Superior temporal gyrus (tissue), 1 donor: ENCODE results near the gene DEPP1.

Experiments
- DNase-seq: peaks from one replicate; pipeline ENCODE4 v3.0.0-alpha.2; 2016; ENCODE audit errors: extremely low spot score

Gene DEPP1

DNA sequence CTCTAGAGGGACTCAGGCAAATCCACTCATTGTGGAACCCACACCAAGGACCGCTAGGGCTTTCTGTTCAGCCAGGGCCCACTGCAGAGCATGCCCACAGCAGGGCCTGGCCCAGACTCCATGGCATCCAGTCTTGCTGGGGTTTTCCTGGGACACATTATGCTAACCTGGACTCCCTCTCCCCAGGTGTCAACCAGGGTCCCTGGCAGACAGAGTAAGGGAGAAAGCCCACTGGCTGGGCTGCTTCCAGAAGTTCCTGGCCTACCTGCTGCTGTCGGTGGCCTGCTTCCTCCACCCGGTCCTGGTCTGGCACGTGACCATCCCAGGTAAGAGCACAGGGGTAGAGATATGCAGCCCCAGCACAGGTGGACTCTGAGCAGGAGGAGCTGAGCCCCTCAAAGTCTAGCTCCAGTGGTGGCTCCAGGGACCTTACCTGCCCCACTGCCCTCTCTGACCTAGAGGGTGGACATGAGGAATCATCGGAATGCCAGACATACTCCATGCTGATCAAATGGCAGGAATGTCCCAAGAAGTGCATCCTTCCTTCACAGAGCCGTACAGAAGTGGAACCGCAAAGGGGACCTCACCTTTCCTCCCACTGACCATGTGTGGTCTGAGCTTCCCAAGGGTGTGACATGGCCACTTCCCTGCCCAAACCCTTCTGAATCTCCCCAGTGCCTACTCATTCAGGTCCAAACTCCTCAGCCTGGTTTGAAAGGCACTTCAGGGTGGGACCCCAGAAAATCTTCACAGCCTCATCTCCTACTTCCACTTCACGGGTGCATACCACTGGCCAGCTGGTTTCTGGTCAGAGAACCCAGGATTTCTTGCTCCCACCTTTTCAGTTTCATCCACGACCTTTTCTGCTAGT lies 44.9 kb downstream of the DEPP1 start:
- DNase-seq: no peak

DNA sequence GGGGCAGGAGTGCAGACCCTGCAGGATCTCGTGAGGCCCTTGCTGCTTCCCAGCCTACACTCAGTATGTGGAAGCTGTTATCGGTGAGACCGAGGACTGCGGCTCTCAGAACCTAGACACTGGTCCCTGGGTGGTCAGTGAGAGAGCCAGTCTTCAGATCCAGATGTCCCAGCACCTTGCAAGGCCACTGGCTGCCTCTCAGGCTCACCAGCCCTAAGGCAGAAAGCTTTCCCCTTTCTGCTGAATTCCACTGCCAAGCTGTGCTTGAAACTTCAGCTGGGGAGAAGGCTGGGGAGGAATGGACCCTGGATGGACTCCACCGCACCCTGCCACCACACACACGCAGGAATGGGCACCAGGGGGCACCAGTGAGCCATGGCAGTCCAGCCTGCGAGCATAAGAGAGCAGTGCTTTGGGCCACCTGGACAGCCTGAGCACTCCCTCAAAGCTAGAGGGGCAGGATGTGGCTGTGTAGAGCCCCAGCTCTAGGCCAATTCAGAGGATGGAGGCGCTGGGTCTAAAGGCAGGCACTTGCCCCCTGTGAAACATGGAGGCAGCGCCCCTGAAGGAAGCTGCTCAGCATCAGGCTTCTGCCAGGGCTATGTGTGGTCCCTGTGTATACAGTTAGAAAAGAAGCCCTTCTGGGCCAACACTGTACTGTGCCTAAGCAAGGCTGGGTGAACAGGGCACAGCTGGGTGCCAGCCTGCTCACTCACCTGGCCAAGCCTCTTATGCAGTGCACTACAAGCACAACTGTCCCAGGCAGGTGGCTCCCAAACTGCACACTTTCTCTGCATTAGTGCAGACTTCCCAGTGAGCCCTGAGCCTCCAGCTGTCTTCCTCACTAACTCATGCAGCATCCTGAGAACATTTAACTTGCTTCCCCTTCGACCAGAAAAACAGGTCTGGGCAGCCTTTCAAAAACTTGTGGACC lies 45.8 kb downstream of the DEPP1 start:
- peak; percentile 93 for DNase-seq

DNA sequence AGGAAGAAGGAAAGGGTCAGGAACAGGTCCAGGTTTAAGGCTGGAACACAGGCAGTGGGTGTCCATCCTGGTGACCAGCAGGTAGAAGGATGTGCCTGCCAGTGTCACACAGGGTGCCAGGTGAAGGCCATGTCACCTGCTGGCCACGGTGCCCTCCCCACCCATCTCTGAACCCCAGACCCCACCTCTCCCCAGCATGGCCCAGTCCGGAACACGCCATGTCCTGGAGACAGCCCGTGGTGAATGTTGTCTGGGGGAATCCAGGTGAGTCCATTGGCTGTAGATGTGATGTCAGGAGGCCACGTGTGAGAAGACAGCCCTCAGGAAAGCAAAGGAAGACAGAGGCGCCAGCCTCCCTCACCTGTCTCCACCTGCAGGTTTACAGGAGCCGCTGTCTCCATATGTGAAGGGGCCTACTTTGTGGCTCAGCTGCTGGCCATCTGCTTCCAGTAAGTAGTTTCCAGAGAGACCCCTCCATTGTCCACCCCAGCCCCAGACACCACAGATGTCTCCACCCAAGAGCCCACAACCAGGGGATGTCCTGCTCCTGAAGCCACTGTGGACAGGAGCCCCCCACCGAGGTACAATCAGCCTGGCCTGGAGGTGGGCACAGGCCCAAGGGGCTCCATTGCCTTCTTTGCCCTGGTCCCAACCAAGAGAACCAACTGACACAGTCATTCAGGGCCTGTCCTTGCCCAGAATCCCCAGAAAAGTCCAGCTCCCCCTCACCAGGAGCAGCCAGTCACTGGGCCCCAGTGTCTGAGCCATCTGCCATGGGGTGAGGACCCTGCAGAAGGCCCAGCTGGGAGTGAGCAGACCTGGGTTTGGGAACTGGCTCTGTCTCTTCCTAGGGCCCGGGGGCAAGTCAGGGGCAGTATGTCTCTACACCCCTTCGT lies 46.7 kb downstream of the DEPP1 start:
- no peak for DNase-seq

DNA sequence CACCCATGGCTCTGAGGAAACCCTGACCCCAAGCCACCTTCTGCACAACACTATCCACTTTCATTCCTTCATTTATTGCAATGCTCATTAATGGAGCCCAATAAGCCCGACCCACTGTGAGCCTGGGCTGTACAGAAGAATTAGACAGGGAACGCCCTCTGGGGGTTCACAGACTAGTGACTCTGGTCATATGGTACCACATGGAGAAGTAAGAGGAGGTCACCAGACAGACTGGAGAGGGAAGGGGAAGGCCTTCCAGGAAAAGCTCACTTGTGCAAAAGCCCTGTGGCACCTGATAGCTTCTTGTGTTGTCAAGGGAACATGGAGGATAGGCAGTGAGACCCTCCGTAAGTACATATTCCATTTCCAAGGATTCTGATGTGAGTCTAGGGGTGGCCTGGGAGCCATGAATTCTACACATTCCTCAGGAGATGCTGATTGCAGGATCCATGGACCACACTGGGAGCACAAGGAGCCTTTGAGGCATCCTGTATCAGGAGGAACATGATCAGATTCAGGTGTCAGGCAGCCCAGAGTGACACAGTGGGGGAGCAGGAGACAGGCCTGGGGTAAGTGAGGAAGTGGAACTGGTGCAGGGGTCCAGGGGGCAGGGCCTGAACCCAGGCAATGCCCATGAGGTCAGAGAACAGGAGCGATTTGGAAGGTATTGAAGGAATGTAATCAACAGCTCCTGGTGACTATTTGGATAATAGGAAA lies 47.5 kb downstream of the DEPP1 start:
- DNase-seq: no peak

DNA sequence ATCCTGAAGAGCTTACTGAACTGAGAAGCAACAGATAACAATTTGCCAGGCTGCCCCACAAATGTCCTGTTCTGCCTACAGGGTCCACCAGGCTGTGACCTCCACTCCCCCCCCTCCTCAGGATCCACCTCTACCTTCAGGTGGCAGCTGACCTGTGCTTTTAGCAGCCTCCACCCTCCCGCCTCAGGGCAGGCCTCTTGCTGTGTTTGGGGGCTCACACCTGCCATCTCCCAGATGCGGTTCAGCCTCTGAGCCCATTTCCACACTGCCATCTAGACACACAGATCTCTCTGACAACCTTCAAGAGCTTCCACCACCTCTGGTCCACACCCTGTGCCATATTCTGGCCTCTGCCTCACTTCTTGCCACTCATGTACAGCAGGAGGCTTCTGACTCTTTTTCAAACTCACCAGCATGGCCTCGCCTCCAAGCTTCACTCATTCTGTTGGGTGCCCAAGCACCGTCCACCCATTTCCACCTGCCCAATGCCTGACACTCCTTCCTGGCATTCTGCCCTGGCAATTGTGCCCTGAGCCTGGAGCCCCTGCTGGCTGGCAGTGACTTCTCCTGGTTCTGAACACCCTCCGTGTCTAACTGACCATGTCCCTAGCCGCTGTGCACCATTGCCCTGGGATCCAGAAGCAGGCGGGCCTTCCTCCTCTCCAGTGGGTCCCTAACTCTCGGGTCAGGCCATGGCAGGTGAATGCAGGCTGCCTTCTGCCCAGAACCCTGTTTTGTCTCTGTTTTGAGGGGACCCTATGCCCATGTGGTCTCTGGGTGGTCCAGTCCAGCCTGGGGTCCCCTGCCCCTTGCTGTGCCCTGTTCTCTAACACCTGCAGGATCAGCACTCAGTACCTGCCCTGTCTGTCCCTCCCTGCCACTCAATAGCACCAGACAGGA lies 49.0 kb downstream of the DEPP1 start:
- no peak for DNase-seq

DNA sequence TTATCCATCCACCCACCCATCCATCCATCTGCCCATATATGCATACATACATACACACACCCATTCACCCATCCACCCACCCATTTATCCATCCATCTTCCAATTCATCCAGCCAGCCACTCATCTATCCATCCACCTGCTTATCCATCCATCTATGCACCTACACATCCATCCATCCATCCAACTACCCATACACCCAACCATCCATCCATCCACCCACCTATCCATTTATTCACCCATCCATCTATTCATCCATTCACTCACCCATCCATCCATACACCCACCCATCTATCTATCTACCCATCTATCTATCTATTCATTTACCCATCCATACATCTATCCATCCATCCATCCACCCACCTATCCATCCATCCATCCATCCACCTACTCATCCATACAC lies 50.1 kb downstream of the DEPP1 start:
- DNase-seq: no peak

DNA sequence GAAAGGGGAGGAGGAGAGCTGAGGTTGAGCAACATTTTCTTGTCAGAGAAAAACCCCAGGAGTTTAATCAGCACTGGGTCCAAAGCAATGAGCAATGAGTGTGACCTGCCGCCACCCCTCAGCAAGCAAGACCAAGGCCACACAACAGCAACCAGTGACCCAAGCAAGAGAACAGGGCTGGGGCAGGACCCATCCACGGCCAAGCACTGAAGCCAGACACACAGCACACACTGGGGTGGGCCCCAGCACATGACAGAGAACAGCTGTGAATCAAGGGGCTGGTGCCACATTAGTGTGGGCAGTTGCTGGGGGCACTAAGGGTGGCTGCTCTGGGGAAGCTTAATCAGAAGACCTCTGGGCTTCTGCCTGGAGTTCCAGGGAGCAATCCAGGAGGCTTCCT lies 51.3 kb downstream of the DEPP1 start:
- DNase-seq: no peak

DNA sequence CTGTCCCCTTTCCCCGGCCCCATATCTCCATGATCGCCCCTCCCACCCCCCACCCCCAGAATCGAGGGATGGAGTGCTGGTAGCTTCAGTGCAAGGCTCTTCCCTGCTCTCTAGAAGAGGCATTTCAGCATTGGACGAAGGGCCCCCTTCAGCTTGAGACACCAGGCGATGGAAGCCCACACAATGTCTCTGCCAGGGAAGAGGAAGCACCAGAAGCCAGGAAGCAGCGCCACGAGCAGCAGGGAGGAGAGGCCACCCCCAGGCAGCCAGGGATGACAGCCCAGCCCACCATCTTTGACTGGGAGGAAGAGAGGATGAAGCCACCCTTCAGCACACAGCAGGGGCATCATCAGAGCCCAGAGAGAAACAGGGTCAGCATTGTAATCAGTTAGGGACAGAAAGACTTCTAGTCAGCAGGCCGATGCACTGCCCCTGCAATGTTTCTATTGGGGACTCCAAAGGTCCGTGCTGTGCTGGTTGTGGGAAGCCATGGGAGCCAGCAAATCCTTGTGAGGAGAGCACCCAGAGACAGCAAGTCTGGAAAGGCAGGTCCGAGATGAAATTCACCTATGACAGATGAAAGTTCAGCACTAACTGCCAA lies 51.8 kb downstream of the DEPP1 start:
- no peak for DNase-seq
